Measurements from ENCODE around the gene CCDC88C.

GRCh38 chr14:91405241-91405721 is 12.3 kb downstream of the CCDC88C start:
- TF ChIP-seq EZH2phosphoT487 (IDR thresholded peaks at IDR 0.05; ENCODE audit: borderline replicate concordance, low read length) (no peak), CTCF (conservative IDR thresholded peaks at IDR 0.05; ENCODE audit: low read depth, low read length) (no peak), EZH2 (IDR thresholded peaks at IDR 0.05; ENCODE audit: low read length, unreplicated experiment) (no peak)

Data from PC-3 (cell line).